ENCODE data around the gene B3GAT3. TPM values are rescaled to one million over a fixed set of nuclear protein-coding genes. Genes with fewer than 3 reads are reported as not detected.
"Not testable (repeated sequence)": the region's sequence is repeated elsewhere in the genome, so short reads cannot be mapped to it uniquely, and the experiment has no call there.

The B3GAT3 gene
- total and polyA plus RNA-seq, 2 of the 8 experiments (the other 6 are each of a cell fraction or from before 2014, with no cell fraction given): 28.0 to 39.0 TPM

- not testable (repeated sequence) for H4K5ac ChIP-seq (ENCODE audit: insufficient read length, low read depth, low read length); H3K79me1 ChIP-seq (ENCODE audit: low read depth, low read length); DNase-seq (ENCODE audit: low read depth in 1 of 2, low spot score in 2 of 2); H3K4ac ChIP-seq (replicated peaks; ENCODE audit: insufficient read length, low read depth, low read length); H3K9ac ChIP-seq (replicated peaks in 1 of 4; ENCODE audit: extremely low read depth in 1 of 4, low read depth in 3 of 4, low read length in 3 of 4); H2BK5ac ChIP-seq (ENCODE audit: low read depth, low read length); H4K8ac ChIP-seq (ENCODE audit: extremely low read depth, insufficient read depth, low read length); H3K27ac ChIP-seq (ENCODE audit: low read depth, low read length); H3K27me3 ChIP-seq (replicated peaks in 1 of 4; ENCODE audit: control insufficient read depth in 3 of 4, extremely low read depth in 1 of 4, insufficient read depth in 3 of 4, low read length in 3 of 4); H4K91ac ChIP-seq (replicated peaks; ENCODE audit: insufficient read length, low read length); H2BK20ac ChIP-seq (ENCODE audit: low read length); H2BK12ac ChIP-seq (ENCODE audit: low read depth, low read length); H3K23ac ChIP-seq (ENCODE audit: insufficient read length); H3K56ac ChIP-seq (replicated peaks; ENCODE audit: insufficient read length, low read depth, low read length); H3K14ac ChIP-seq (ENCODE audit: insufficient read length); H3K9me3 ChIP-seq (ENCODE audit: insufficient read depth in 2 of 2, low read depth in 1 of 2, low read length in 1 of 2); H2AK5ac ChIP-seq (ENCODE audit: low read depth, low read length); H3K18ac ChIP-seq (ENCODE audit: extremely low read depth, low read length); FAIRE-seq; H2BK120ac ChIP-seq (replicated peaks; ENCODE audit: low read depth, low read length); H2BK15ac ChIP-seq (ENCODE audit: low read length); H2AFZ ChIP-seq (ENCODE audit: low read length)
- H3K79me2 ChIP-seq (ENCODE audit: control insufficient read depth in 1 of 2, insufficient read depth in 2 of 2, low read length in 2 of 2): peaks cover 0 to 55% of the 10 kb centered on the region in 2 experiments
- peak overlapping the region in 1 of 4 experiments; percentile 90; a peak in 2 of 8 replicates for H3K4me3 ChIP-seq (ENCODE audit: extremely low read depth in 1 of 4, insufficient read depth in 2 of 4, low read depth in 3 of 4, low read length in 4 of 4)
- CTCF ChIA-PET (ENCODE audit: partially characterized antibody): interaction anchor here (0.5 to 4.5 kb wide), 4 partner anchors 12 to 602 kb away, joined by 3 to 22 read pairs (median 6); no protein-coding TSS in a partner anchor
- H3K4me2 ChIP-seq (ENCODE audit: insufficient read depth in 1 of 2, low read depth in 2 of 2, low read length in 2 of 2): peak overlapping the region; percentile 73 to 85; a peak in 1 of 4 replicates
- H3K4me1 ChIP-seq (replicated peaks in 1 of 4; ENCODE audit: control insufficient read depth in 3 of 4, insufficient read depth in 4 of 4, low read length in 3 of 4): peaks cover 0 to 11% (median 7%) of the 10 kb centered on the region in 4 experiments; a peak in 4 of 7 replicates
- peaks cover 13% of the 10 kb centered on the region for H3K23me2 ChIP-seq (ENCODE audit: low read depth, low read length)
- POLR2A ChIA-PET (ENCODE audit: partially characterized antibody): interaction anchor here (0.8 to 20.7 kb wide), 4 partner anchors 14 to 147 kb away, joined by 3 to 336 read pairs (median 86); partner anchors contain the start of gene TUT1
- H4K20me1 ChIP-seq (replicated peaks in 1 of 2; ENCODE audit: control insufficient read depth in 1 of 2, insufficient read depth in 2 of 2, low read length in 2 of 2): peaks cover 4 to 24% of the 10 kb centered on the region in 2 experiments
- H3K36me3 ChIP-seq (ENCODE audit: control insufficient read depth in 2 of 4, insufficient read depth in 4 of 4, low read length in 3 of 4): peaks cover 35 to 67% (median 54%) of the 10 kb centered on the region in 4 experiments
- WGBS, 2 experiments (ENCODE audit: extremely low coverage in 1 of 2, insufficient coverage in 1 of 2, insufficient read length in 1 of 2, insufficient replicate concordance in 2 of 2, low coverage in 1 of 2, low lambda C conversion rate in 2 of 2, missing lambda C conversion rate in 1 of 2): 95 to 100% methylated on average over 1 to 5 of the region's 5 CpGs
These were observed 50.3 kb downstream of the B3GAT3 start for GRCh38 chr11:62571493-62571892.

Measured in H1 (cell line).